Measurements from ENCODE around the gene GPS1.

The GPS1 gene

DNA sequence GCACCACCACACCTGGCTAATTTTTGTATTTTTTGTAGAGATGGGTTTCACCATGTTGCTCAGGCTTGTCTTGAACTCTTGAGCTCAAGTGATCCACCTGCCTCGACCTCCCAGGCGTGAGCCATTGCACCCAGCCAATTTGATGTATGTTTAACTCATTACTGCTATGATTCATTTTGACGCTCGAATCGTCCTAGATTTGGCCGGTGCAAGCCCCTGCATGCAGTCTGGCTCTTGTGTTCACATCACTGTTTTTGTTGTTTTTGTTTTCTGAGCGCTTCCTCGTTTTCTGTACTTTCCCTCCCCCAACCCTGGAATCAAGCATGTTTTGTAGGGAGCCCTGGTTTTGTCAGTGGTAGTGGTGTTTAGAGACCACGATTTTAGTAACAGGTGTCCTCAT is 21.7 kb downstream of the GPS1 start:
- TF ChIP-seq CTCF (IDR thresholded peaks at IDR 0.05): no peak

- TF ChIP-seq CTCF (IDR thresholded peaks at IDR 0.05): no peak
Measured at GRCh38 chr17:82076018-82076784, 24.5 kb downstream of the GPS1 start.

GRCh38 chr17:82076785-82077591 is 25.3 kb downstream of the GPS1 start:
- no peak for TF ChIP-seq CTCF (IDR thresholded peaks at IDR 0.05)

DNA sequence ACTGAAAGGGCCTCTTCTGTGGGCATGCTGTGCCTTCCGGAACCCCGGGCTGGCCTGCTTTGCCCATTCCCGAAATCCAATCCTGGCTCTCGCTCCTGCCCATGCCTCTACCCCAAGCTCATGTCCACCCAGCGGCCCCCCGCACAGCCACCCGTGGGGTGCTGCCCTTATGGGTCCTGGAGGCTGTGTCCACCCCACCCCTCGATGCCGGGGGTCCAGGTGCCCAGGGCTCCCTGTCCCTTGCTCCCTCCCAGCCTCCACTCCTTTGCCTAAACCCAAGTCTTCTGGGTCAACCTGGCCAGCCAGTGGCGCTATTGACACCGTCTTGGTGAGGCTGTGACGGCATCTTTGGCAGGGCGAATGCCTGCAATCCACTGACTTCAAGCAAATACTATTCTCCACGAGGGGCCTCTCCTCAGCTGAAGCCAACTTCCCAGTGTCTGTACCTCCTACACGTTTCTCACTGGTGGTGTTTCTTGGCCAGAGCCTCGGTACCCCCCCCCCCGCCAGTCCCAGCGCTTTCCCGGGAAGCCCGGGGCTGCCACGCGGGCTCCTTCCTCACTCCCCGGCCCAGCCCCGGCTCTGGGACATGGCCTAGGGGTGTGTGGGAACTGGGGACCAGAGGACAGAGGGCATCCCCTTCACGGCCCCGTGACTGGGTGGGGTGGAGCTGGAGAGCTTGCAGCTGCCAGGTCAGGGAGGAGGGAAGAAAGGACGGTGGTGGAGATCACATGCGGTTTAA is 26.1 kb downstream of the GPS1 start:
- no peak for TF ChIP-seq CTCF (IDR thresholded peaks at IDR 0.05)

- no peak for TF ChIP-seq CTCF (IDR thresholded peaks at IDR 0.05)
Measured at GRCh38 chr17:82078433-82078832, 26.7 kb downstream of the GPS1 start.

- no peak for TF ChIP-seq CTCF (IDR thresholded peaks at IDR 0.05)
Measured at GRCh38 chr17:82079001-82079677, 27.4 kb downstream of the GPS1 start.

All from LNCAP (cell line).